ELF-1 (cell line): ENCODE data around the gene GALNT10.
"Not testable (repeated sequence)": the region's sequence is repeated elsewhere in the genome, so short reads cannot be mapped to it uniquely, and the experiment has no call there.

Experiments used
- DNase-seq: peaks from one replicate; pipeline ENCODE4 v3.0.0-alpha.2; 2016; ENCODE audit warnings: low read depth, low spot score

Gene GALNT10, protein sequence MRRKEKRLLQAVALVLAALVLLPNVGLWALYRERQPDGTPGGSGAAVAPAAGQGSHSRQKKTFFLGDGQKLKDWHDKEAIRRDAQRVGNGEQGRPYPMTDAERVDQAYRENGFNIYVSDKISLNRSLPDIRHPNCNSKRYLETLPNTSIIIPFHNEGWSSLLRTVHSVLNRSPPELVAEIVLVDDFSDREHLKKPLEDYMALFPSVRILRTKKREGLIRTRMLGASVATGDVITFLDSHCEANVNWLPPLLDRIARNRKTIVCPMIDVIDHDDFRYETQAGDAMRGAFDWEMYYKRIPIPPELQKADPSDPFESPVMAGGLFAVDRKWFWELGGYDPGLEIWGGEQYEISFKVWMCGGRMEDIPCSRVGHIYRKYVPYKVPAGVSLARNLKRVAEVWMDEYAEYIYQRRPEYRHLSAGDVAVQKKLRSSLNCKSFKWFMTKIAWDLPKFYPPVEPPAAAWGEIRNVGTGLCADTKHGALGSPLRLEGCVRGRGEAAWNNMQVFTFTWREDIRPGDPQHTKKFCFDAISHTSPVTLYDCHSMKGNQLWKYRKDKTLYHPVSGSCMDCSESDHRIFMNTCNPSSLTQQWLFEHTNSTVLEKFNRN

DNA sequence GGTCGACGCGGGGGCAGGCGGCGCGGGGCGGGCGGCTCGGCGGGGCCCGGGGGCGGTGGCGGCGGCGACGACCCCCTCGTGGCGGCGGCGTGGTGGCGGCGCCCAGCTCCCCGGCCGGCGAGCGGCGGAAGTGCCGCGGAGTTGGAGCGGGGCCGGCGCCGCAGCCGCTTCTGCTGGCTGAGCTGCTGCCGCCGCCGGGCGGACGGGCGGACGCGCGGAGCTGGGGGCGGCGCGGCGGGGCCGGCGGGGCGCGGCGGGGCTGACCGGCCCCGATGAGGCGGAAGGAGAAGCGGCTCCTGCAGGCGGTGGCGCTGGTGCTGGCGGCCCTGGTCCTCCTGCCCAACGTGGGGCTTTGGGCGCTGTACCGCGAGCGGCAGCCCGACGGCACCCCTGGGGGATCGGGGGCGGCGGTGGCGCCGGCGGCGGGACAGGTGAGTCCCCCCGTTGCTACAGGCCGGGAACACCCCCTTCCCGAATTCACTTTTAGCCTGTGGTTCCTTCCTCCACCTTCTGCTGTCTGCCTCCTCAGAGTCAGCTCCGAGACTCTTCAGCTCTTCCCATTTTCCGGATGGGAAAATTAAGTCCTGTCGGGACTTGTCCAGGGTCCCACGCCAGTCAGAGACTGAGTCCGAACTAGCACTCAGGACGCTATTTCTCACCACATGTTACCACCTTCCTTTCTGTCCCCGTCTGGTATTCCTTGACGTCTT is at the start of gene GALNT10:
TSS of gene GALNT10 (plus strand) at position 139 of the 710 bp plus-strand sequence. CDS start at position 273, 134 bp downstream.
- DNase-seq = peak; percentile 27

DNA sequence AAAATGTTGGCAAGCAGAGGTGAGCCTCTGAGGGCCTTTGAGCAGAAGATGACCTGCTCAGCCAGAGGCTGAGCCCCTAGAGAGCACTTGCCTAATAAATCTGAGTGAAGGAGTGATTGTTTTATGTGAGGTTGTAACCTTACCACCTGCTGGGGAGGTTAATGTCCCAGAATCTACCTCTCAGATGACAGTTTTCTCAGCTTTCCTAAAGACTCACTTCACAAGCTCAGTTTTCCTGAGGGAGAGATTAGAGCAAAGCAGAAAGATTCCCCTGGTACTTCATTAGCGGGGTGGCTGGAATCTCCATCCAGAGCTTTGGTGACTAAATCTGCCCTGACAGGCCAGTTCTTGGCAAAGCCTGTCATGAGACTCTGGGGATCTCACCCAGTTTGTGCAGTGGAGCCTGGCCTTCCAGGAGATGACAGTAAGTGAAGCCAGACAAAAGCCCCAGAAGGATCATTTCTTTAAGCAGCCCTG is 48.8 kb upstream of the GALNT10 start:
- DNase-seq = peak; percentile 24

DNA sequence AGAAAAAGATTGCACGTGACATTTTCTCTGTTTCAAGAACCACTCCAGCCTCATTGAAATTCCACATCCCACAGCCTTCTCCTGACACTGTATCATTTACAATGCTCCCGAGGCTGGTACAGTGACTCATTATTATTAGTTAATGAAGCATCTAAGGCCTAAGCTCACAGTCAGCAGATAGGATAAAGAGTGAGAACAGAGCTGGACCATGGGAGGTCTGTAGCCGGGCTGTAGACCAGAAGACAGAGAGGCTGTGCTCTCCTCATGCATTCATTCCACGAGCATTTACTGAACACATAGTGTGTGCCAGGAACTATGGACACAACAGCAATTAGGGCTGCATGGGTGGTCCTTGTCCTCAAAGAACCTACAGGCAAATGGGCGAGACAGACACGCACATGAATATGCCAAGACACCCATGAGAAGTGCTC is 47.3 kb upstream of the GALNT10 start:
- no peak for DNase-seq

DNA sequence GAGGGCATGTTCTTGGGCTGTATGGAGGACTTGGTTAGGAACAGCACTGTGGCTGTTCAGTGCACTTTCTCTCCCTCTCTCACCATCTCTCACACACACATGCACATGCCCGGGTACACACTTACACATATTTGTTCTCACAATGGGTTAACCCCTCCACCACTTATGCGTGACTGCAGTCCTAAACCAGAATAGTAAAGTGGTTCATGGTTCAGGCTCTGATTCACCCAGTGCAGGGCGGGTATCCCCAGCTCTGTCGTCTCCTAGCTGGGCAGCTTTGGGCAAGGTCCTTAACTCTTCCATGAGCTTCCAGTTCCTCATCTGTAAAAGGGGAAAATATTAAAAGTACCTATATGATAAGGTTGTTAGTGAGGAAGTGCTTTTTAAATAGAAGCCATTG is 45.3 kb upstream of the GALNT10 start:
- DNase-seq = no peak

DNA sequence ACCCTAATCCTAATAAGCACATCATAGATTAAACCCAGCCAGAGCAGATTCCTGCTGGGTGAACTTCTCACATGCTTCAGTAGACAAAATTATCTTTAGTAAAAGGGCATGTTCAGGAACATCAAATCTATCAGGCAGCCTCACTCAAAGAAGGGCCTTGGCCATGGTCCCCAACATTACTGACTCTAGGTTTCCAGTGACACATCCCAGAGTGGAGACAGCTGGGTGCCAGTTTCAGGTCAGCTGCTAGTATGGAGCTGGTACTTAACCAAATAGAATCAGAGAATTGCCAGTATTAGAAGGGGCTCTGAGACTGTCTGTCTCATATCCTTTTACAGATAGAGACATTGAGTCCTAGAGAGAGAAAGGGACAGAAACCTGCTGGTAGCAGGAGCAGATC is 44.1 kb upstream of the GALNT10 start:
- DNase-seq = no peak

DNA sequence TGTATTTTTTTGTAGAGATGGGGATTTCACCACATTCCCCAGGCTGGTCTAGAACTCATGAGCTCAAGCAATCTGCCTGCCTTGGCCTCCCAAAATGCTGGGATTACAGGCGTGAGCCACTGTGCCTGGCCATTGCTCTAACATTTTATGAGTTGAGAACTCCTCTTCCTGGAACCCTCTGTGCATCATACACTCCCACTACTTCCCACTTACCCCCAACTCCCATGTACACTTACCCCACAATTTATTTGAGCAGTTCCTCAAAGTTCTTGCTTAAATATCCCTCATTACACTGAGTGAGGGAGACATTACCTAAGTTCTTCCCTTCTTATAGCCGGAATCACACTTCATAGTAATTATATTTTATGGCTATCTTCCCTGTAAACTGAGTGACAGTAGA is 42.9 kb upstream of the GALNT10 start:
- DNase-seq = no peak

DNA sequence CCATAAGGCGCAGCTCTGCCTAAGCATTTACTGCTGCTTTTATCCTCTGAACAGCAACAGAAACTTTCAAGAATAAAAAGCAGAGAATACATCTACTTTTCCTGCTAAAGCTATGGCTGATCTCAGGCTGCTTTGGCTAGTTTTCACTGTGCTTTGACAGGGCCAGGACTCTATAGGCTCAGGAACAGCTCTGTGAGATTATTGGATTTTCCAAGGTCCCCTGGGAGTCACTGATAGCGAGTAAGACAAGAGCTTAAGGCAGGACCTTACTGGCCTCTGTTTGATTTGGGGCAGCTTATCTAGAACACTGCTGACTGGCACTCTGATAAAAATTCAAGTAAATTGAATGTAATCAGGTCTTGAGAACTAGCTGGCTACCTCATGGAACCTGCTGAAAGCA is 40.1 kb upstream of the GALNT10 start:
- DNase-seq = not testable (repeated sequence)

DNA sequence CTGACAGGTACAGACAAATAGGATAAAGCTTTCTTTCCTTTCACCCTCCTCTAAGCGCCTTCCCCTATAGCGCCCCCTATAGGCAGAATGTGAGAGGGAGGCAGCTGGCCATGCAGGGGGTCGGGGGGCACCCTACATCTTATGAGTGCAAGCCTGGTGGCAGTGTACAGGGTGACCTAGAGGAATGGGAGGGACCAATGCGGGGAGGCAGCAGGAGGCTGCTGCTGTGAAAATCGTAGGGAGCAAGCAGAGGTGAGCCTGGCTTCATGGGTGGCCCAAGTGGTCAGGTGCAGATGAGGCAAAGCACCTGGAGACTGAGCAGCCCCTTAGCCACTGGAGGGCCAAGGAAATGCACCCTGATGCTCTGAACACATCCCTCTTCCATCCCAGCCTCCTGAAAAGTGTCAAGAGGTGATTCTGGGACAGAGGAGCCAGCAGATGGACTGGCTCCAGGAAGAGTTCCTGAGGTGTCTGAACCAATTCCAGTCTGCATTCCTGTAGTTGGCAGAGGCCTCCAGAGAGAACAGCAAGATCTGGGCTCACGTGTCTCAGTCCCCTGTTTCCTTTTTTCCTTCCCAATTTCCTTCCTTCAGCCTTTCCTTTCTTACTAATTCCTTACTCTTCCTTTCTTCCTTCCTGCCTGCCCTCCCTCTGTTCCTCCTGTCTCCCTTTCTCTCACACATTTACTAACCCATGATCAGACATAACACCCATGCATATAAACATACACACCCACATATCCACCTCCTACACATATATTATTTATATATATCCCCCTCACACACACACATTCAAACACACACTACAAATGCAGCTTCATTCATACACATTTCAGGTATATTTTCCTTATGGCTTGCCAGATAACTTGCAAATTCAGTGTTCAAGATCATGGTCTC is 32.8 kb upstream of the GALNT10 start:
- DNase-seq = peak; percentile 21

DNA sequence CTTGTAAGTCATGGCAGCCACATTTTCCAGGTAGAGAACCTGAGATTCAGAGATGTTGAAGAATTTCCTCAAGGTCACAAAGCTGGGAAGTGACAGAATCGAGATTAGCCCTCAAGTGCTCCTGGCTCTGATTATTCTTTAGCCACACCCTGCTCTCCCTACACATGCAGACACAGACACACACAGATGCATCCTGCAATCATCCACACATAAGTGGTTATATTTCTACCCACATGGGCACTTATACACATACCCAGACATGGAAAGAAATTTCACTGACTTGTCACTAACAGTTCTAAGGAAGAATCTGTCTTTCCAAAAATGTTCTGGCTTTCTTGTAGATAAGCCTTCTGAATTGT is 32.2 kb upstream of the GALNT10 start:
- no peak for DNase-seq

DNA sequence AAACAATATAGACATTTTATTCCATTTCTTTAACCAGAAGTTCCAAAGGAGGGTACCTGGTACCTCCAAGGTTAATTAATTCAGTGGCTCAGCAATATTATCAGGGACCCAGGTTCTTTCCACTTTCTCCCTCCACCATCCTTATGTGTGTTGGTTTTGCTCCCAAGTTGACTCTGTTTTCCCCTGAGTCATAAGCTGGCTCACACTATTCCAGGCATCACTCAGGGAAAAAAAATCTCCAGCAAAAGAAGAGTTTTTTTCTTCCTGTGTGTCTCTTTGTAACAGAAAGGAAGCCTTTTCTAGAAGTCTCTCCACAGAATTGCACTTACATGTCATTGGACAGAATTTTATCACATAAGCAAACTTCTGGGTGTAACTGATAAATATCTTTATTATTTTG is 31.2 kb upstream of the GALNT10 start:
- no peak for DNase-seq

DNA sequence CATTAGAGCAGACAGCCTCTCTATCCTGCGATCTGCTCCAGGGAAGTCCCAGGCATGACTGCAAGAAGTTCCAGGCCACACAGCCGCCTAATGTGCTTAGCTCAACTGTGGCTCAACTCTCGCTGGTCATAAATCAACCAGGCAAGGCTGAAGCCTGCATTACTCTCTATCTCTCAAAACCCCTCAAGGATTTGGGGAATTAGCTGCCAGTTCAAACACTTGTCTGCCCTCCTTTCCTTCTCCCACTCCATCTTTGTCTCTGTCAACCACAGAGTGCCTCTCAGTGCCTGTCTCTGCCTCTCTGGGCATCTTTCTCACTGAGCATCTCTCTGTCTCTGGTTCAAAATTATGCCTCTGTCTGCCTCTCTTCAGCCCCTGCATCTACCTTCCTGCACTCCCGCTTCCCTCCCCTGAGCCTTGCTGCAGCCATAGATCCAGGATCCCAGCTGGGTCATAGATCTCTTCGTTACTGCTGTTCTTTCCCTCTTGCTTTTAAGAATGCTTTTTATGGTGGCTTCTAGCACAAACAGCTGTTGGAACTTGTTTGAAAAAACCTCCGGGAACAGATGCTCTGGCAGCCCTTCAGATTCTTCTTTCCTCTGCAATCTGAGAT is 27.9 kb upstream of the GALNT10 start:
- peak; percentile 75 for DNase-seq

DNA sequence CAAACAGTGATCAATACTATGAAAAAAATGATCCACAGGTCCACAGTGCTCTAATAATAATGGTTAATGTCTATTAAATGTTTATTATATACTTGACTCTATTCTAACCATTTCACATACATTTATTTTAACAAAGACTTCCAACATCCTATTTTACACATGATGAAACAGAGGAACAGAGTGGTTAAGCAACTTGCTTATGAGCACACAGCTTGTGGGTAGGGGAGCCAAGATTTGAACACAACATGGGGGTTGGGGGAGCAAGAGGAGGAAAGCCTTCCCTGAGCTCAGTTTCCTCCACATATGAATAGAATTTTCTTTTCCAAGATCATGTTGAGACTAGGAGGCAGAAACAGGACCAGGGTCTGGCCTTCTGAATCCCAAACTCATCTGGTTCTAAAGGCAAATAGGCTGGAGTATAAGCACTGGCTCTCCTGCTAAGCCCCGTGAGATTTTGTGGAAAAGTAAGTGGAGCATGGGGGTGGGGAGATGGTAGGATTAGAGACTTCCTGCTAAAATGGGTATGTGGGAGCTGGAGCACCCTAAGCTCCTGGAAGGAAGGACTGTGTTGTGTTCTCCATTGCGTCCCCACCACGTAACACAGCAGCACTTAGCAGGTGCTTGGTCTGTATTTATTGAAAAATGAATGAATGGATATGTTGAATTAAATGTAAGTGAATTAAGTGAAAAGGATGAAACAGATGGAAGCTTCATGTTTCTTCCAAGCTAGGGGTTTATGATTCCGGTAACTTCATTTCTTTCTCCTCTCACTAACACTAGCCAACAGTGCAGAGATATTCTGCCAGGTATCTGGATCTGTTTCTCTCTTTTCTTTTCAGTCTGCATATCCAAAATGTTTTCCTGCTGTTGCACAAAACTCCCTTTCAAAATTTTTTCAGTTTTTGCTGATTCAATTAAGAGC is 26.9 kb upstream of the GALNT10 start:
- DNase-seq = peak; percentile 37

DNA sequence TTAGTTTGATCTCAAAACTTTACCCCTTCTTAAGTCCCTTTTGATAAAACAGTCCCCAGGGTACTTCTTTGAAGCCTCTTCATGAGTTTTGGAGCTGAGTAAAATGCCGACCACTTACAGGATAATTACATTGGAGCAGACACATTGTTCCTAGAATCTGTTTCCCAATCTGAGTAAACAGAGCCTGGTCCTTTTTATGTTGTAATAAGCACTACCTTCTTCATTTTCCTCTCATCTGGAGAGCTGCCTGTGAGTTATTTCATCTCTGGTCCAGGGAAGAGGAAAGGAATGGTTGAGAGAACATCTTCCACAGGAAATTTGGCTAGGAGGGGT is 26.3 kb upstream of the GALNT10 start:
- no peak for DNase-seq

DNA sequence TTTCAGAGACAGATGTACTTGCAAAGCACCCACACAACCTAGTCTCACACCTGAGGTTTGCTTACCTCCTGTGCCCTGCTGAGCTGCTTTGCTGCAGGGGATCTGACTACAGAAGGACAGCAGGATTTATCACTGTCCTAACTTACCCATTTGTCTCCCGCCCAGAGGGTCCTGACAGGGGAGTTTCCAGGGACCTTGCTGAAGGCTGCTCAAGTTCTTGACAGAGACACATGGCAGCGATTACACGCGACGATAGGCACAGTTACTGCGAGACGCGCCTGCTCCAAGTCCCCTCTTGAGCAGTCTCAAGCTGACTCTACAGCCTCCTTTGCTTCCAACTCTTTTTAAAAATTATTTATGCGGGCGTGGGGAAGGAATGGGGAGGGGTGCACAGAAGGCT is 24.6 kb upstream of the GALNT10 start:
- DNase-seq = peak; percentile 67

DNA sequence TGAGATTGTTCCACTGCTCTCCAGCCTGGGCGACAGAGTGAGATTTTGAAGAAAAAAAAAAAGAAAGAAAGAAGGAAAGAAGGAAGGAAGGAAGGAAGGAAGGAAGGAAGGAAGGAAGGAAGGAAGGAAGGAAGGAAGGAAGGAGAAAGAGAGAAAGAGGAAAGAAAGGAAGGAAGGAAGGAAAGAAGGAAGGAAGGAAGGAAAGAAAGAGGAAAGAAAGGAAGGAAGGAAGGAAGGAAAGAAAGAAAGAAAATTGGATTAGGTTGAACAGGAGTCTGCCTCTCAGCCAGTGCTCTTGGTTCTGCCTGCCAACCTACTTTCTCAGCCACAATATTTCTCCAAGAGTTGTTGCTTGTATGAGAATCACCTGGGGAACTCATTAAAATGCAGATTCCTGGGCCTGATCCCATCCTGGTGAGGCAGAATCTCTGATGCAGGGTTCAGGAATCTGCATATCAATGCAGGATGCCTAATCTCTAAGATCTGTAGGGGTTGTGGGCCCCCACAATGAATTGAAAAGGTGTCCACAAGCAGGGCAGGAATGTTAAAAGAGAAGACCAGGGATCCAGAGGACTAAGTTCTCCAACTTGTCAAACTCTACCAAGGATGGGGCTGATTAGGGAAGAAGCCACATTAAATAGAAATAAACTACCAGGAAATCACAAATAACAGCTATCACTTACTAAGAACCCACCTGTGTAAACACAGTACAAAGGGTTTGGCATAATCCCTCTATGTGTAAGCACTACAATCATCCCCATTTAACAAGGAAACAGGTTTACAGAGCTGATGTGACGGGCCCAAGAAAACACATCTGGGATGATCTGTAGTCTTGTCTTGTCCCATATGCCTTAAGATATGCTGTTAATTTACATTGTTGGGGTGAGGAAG is 23.4 kb upstream of the GALNT10 start:
- no peak for DNase-seq

DNA sequence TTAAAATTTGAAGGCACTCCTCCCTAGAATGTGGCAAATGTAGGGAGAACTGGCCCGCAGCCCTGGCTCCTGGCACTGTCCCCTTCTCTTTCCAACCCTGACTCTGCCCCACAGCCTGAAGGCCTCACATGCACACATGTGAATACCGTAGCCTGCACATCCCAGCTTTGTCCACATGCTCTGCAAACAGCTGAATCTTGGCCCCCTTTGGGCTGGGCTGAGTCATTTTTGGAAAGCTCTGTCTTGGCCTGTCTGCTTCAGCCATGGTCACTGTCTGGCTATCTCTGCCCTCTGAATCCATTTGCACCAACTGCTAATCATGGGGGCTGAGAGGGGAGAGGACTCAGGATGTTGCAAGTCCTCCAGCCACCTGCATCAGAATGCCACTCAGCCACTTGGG is 22.1 kb upstream of the GALNT10 start:
- no peak for DNase-seq

DNA sequence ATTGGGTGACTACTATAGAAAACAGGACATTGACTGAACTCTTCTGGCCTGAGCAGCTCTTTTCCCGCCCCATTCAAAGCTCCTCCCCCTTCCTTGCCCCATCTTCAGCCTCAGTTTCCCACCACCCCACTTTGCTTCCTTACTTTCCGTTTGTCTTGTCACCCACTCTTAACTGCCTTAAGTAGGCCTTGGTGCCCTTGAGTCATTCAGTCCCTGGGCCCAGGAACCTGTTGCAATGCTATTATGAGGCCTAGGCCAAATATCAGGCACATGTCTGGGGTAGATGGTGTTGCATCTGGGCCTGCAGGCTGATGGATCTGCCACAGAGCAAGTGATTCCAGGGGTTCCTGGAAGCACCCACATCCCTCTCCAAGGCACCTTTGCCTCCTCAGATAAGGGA is 17.7 kb upstream of the GALNT10 start:
- no peak for DNase-seq

DNA sequence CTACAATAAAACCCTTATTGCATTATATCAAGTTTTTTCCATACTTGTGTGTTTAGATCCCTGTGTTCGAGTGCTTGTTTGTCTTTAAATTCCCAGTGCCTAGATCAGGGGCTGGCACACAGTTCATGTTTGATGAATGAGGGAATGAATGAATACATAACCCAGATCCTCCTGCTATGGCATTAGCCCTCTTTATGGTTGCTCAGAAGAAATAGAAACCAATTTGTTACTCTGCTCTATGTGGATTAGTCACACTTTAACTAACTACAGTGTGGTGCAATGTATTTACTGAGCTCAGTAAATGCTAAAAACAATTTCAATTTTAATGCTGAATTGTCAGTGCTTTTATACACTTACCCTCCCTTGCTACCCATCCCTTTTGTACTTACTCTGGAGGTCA is 16.4 kb upstream of the GALNT10 start:
- no peak for DNase-seq

DNA sequence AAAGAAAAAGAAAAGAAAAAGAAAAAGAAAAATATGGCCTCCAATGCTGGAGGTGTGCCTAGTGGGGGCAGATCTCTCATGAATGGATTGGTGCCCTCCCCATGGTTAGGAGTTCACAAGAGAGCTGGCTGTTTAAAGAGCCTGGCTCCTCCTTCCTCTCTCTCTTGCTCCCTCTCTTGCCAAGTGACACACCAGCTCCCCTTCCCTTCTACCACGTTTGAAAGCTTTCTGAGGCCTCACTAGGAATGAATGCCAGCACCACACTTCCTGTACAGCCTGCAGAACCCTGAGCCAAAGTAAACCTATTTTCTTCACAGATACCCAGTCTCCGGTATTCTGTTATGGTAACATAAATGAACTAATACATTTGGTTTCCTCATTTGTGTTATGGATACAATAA is 14.4 kb upstream of the GALNT10 start:
- no peak for DNase-seq
